GM18511 (cell line): ENCODE data around the gene BSPRY.

ENCODE experiments used
- ATAC-seq: cut with Tn5 transposase; IDR thresholded peaks from one replicate; pipeline ENCODE4 v1.9.1; 2021; ENCODE audit warnings: mild to moderate bottlenecking, moderate library complexity; ENCODE audit not compliant: unreplicated experiment

The BSPRY gene

GRCh38 chr9:113349445-113350094 lies at the start of gene BSPRY:
Gene BSPRY, plus strand, starts transcription at chr9:113349541. Its CDS starts 39 bp downstream, at chr9:113349580.
- no peak for ATAC-seq

- no peak for ATAC-seq
Observed at GRCh38 chr9:113299800-113300292, 49.5 kb upstream of the BSPRY start.

- ATAC-seq: no peak
Observed at GRCh38 chr9:113301548-113301947, 47.8 kb upstream of the BSPRY start.

- no peak for ATAC-seq
Observed at GRCh38 chr9:113302792-113303418, 46.4 kb upstream of the BSPRY start, which contains the start of gene RNF183. Gene RNF183, minus strand, starts transcription at chr9:113303376. Its CDS starts 5,192 bp downstream, at chr9:113298184.

- ATAC-seq: no peak
Observed at GRCh38 chr9:113306566-113306965, 42.8 kb upstream of the BSPRY start.

GRCh38 chr9:113307396-113307975 lies 41.9 kb upstream of the BSPRY start:
- no peak for ATAC-seq

GRCh38 chr9:113309204-113309813 lies 40.0 kb upstream of the BSPRY start:
- no peak for ATAC-seq

- ATAC-seq: no peak
Observed at GRCh38 chr9:113310538-113310937, 38.8 kb upstream of the BSPRY start.

- ATAC-seq: no peak
Observed at GRCh38 chr9:113311961-113312360, 37.4 kb upstream of the BSPRY start.

GRCh38 chr9:113313261-113313660 lies 36.1 kb upstream of the BSPRY start:
- ATAC-seq: no peak

- no peak for ATAC-seq
Observed at GRCh38 chr9:113315231-113315630, 34.1 kb upstream of the BSPRY start.

- no peak for ATAC-seq
Observed at GRCh38 chr9:113316030-113316429, 33.3 kb upstream of the BSPRY start.

- no peak for ATAC-seq
Observed at GRCh38 chr9:113317777-113318176, 31.6 kb upstream of the BSPRY start.

- ATAC-seq: no peak
Observed at GRCh38 chr9:113319054-113319453, 30.3 kb upstream of the BSPRY start.

GRCh38 chr9:113320051-113320450 lies 29.3 kb upstream of the BSPRY start:
- ATAC-seq: no peak

GRCh38 chr9:113322671-113323070 lies 26.7 kb upstream of the BSPRY start:
- no peak for ATAC-seq

- no peak for ATAC-seq
Observed at GRCh38 chr9:113326230-113326629, 23.1 kb upstream of the BSPRY start.

- no peak for ATAC-seq
Observed at GRCh38 chr9:113328045-113328782, 21.1 kb upstream of the BSPRY start.

GRCh38 chr9:113331780-113332179 lies 17.6 kb upstream of the BSPRY start:
- no peak for ATAC-seq

- no peak for ATAC-seq
Observed at GRCh38 chr9:113337714-113338113, 11.6 kb upstream of the BSPRY start.
